ENCODE data around the gene SSH3.

The SSH3 gene

DNA sequence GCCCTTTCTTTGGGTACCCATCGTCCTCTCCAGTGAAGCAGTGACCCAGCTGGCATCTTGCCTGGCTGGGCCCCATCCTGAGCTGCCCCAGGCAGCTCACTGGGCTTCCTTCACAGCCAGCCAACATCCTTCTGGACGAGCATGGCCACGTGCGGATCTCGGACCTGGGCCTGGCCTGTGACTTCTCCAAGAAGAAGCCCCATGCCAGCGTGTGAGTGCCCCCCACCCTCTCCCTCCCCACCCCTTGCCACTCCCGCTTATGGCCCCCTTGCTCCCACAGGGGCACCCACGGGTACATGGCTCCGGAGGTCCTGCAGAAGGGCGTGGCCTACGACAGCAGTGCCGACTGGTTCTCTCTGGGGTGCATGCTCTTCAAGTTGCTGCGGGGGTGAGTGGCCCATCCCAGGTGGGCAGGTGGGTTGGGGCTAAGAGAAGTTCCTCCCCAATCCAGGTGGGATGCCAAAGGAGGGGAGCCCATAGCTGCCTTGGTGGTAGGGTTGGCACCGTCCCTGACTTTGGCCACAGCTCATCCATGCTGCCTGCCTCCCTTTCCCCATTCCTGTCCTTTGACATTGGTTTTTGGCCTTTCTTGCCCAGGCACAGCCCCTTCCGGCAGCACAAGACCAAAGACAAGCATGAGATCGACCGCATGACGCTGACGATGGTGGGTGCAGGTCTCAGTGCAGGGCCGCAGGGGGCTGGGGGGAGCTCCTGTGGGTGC, 21.0 kb upstream of the SSH3 start:
- H3K36me3 ChIP-seq (replicated peaks; ENCODE audit: low read depth, low read length): peaks cover 87% of the 10 kb centered on the region

GRCh38 chr11:67282876-67283371, 20.4 kb upstream of the SSH3 start:
- H2AFZ ChIP-seq (ENCODE audit: low read depth, low read length): no peak overlapping the region
- no peak overlapping the region for H3K27ac ChIP-seq (ENCODE audit: low read length)
- no peaks in the 10 kb centered on the region for H4K20me1 ChIP-seq (ENCODE audit: insufficient read depth, low read length)
- peaks cover 25% of the 10 kb centered on the region for H3K79me2 ChIP-seq (ENCODE audit: low read length)
- peaks cover 84% of the 10 kb centered on the region for H3K36me3 ChIP-seq (replicated peaks; ENCODE audit: low read depth, low read length)
- no peak for TF ChIP-seq EZH2phosphoT487 (IDR thresholded peaks at IDR 0.05; ENCODE audit: low read depth)
- TF ChIP-seq, protein P1, sequence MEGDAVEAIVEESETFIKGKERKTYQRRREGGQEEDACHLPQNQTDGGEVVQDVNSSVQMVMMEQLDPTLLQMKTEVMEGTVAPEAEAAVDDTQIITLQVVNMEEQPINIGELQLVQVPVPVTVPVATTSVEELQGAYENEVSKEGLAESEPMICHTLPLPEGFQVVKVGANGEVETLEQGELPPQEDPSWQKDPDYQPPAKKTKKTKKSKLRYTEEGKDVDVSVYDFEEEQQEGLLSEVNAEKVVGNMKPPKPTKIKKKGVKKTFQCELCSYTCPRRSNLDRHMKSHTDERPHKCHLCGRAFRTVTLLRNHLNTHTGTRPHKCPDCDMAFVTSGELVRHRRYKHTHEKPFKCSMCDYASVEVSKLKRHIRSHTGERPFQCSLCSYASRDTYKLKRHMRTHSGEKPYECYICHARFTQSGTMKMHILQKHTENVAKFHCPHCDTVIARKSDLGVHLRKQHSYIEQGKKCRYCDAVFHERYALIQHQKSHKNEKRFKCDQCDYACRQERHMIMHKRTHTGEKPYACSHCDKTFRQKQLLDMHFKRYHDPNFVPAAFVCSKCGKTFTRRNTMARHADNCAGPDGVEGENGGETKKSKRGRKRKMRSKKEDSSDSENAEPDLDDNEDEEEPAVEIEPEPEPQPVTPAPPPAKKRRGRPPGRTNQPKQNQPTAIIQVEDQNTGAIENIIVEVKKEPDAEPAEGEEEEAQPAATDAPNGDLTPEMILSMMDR (IDR thresholded peaks at IDR 0.05; ENCODE audit: low read depth, low read length): no peak
- H3K9ac ChIP-seq (ENCODE audit: low read length): no peak overlapping the region
- H3K4me3 ChIP-seq (ENCODE audit: low read length): no peak overlapping the region
- H3K4me1 ChIP-seq (ENCODE audit: low read length): peaks cover 19% of the 10 kb centered on the region
- H3K27me3 ChIP-seq (ENCODE audit: low read depth, low read length): no peaks in the 10 kb centered on the region
- no peaks in the 10 kb centered on the region for H3K9me3 ChIP-seq (ENCODE audit: insufficient read depth, low read length)
- H3K4me2 ChIP-seq (ENCODE audit: low read length): no peak overlapping the region

More for the DNA sequence above, 21.0 kb upstream of the SSH3 start:
- no peak overlapping the region for H3K9ac ChIP-seq (ENCODE audit: low read length)
- peaks cover 17% of the 10 kb centered on the region for H3K4me1 ChIP-seq (ENCODE audit: low read length)
- TF ChIP-seq EZH2phosphoT487 (IDR thresholded peaks at IDR 0.05; ENCODE audit: low read depth): no peak
- TF ChIP-seq, protein P1 (IDR thresholded peaks at IDR 0.05; ENCODE audit: low read depth, low read length): no peak
- no peaks in the 10 kb centered on the region for H3K9me3 ChIP-seq (ENCODE audit: insufficient read depth, low read length)
- H3K27ac ChIP-seq (ENCODE audit: low read length): no peak overlapping the region
- no peaks in the 10 kb centered on the region for H4K20me1 ChIP-seq (ENCODE audit: insufficient read depth, low read length)
- no peaks in the 10 kb centered on the region for H3K27me3 ChIP-seq (ENCODE audit: low read depth, low read length)
- peaks cover 23% of the 10 kb centered on the region for H3K79me2 ChIP-seq (ENCODE audit: low read length)
- H3K4me3 ChIP-seq (ENCODE audit: low read length): no peak overlapping the region
- no peak overlapping the region for H2AFZ ChIP-seq (ENCODE audit: low read depth, low read length)
- no peak overlapping the region for H3K4me2 ChIP-seq (ENCODE audit: low read length)

- Histone ChIP-seq H3K4me3 (ENCODE audit: low read length) (no peak overlapping the region), H3K27me3 (ENCODE audit: low read depth, low read length) (no peaks in the 10 kb centered on the region), H3K9ac (ENCODE audit: low read length) (no peak overlapping the region), H3K9me3 (ENCODE audit: insufficient read depth, low read length) (no peaks in the 10 kb centered on the region), H3K36me3 (replicated peaks; ENCODE audit: low read depth, low read length) (peaks cover 80% of the 10 kb centered on the region), H3K4me1 (ENCODE audit: low read length) (peaks cover 16% of the 10 kb centered on the region), H4K20me1 (ENCODE audit: insufficient read depth, low read length) (no peaks in the 10 kb centered on the region), H3K4me2 (ENCODE audit: low read length) (no peak overlapping the region), H3K79me2 (ENCODE audit: low read length) (peaks cover 20% of the 10 kb centered on the region), H2AFZ (ENCODE audit: low read depth, low read length) (no peak overlapping the region), H3K27ac (ENCODE audit: low read length) (no peak overlapping the region)
- TF ChIP-seq, protein P1 (IDR thresholded peaks at IDR 0.05; ENCODE audit: low read depth, low read length): no peak
- no peak for TF ChIP-seq EZH2phosphoT487 (IDR thresholded peaks at IDR 0.05; ENCODE audit: low read depth)
Observed at GRCh38 chr11:67283481-67283963, 19.8 kb upstream of the SSH3 start.

GRCh38 chr11:67284811-67285540, 18.4 kb upstream of the SSH3 start:
- Histone ChIP-seq H3K27ac (ENCODE audit: low read length) (no peak overlapping the region), H3K9ac (ENCODE audit: low read length) (no peak overlapping the region), H4K20me1 (ENCODE audit: insufficient read depth, low read length) (no peaks in the 10 kb centered on the region), H3K4me1 (ENCODE audit: low read length) (peaks cover 18% of the 10 kb centered on the region), H3K4me2 (ENCODE audit: low read length) (no peak overlapping the region), H3K9me3 (ENCODE audit: insufficient read depth, low read length) (no peaks in the 10 kb centered on the region), H3K4me3 (ENCODE audit: low read length) (no peak overlapping the region), H3K79me2 (ENCODE audit: low read length) (peaks cover 19% of the 10 kb centered on the region), H2AFZ (ENCODE audit: low read depth, low read length) (no peak overlapping the region), H3K36me3 (replicated peaks; ENCODE audit: low read depth, low read length) (peaks cover 66% of the 10 kb centered on the region), H3K27me3 (ENCODE audit: low read depth, low read length) (no peaks in the 10 kb centered on the region)
- TF ChIP-seq, protein P1 (IDR thresholded peaks at IDR 0.05; ENCODE audit: low read depth, low read length): no peak
- no peak for TF ChIP-seq EZH2phosphoT487 (IDR thresholded peaks at IDR 0.05; ENCODE audit: low read depth)
